Left cardiac atrium (tissue), 4 donors: Measurements from ENCODE around the gene NAB2. TPM values are rescaled to one million over a fixed set of nuclear protein-coding genes. Genes with fewer than 3 reads are reported as not detected.
"Not testable (repeated sequence)": the region's sequence is repeated elsewhere in the genome, so short reads cannot be mapped to it uniquely, and the experiment has no call there.

ENCODE experiments used
- ATAC-seq, 2 donors: fragments of 200-7000 bp; cut with Tn5 transposase; one replicate each; pipeline ENCODE4 v1.9.1; 2020; ENCODE audit warnings: mild to moderate bottlenecking in 2 of 2, moderate library complexity in 2 of 2
- DNase-seq: peaks from one replicate; pipeline ENCODE4 v3.0.0-alpha.2; 2020
- intact Hi-C, 2 donors: fragments of 100-400 bp; cut with DNase I; formaldehyde crosslinking; loops; one replicate each; pipeline versions ENCODE4 v1.14.1 to v1.15.1; 2022 to 2023
- total RNA-seq, 2 donors: library from RNA; stranded (reverse); fragmentation: NEBNext Ultra II Directional; extraction: Animal tissue kit (Norgen Biotek cat#: 25700); gene quantifications; one replicate each; pipeline ENCODE4 v1.2.1, GENCODE V29; 2021
- donor health status: DM: no; HTN: yes; CAD: no.
- donor health status: DM: no; HTN: yes; CAD: no; lungs with severe emphysema.
- donor health status: DM: yes; HTN: yes; CAD: no.
- donor health status: Dilated cardiomyopathy.

Gene NAB2
- total RNA-seq, 2 donors from 2014 or later: 11.1 to 17.1 TPM

DNA sequence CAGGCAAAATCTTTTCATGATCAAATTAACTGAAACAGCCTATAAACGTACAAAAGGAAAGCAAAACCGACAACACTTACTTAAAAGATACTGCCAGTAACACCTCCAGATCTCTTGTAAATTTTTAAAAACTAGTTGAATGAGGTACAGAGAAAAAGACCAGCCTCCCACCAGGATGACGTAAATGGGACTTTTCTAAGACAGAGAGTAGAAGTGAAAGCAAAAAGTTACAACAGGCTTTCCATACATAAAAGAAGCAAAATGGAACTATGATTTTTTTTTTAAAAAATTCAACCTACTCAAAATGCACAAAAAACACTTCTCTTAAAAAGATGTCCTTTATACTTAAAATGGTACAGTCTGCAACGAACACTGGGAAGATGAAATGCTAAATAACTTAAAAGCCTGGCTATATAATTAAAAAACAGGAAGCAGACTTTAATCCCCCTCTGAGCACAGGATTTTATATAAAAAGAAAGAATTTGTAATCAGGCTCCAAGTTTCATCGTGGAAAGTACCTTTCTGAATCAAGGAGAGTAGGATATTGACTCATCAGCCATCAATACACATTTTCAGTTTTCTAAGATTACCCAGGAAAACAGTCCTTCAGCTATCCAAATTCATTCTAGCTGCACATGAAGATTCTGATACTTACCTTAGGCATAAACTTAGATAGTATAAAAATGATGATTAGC, 24.8 kb upstream of the NAB2 start:
- intact Hi-C loops: loop anchor here (5.0 to 10.0 kb wide), 3 partner anchors 52 to 307 kb away; no protein-coding TSS in a partner anchor
- ATAC-seq (no peak), DNase-seq (no peak)

DNA sequence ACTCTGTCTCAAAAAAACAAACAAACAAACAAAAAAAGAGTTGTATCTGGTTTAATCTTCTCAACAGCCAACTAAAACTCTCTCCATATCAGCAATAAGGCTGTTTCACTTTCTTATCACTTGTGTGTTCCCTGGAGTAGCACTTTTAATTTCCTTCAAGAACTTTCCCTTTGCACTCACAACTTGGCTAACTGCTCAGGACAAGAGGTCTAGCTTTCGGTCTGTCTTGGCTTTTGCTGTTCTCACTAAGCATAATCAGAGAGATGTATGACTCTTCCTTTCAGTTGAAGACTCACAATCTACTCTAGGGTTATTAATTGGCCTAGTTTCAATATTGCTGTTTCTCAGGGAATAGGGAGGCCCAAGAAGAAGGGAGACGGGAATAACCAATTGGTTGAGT, 22.7 kb upstream of the NAB2 start:
- no peak for ATAC-seq
- DNase-seq: no peak
- intact Hi-C loops: loop anchor here (5.0 to 10.0 kb wide), 2 partner anchors 109 to 116 kb away; no protein-coding TSS in a partner anchor

DNA sequence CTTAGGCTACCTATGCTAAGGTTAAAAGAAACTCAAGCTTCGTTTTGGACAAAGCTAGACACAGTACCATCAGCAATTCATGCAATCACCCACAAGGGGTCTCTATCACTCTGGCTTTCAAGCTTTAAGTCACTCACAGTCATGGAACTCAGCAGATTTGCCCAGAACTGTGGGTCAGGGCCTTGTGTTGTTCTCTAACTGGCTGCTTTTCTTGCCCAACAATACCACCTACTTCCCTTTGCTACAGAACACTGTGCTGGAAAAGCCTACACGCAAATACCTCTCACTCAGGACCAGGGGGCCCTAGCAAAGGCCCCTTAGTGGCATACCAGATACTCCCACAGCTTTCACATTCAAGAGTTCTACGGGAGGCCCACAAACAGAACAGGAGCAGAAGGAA, 19.4 kb upstream of the NAB2 start:
- ATAC-seq: peak; percentile 94 to 95
- peak; percentile 54 for DNase-seq
- intact Hi-C loops: loop anchor here (1.0 to 10.0 kb wide), 3 partner anchors 43 to 113 kb away; no protein-coding TSS in a partner anchor

DNA sequence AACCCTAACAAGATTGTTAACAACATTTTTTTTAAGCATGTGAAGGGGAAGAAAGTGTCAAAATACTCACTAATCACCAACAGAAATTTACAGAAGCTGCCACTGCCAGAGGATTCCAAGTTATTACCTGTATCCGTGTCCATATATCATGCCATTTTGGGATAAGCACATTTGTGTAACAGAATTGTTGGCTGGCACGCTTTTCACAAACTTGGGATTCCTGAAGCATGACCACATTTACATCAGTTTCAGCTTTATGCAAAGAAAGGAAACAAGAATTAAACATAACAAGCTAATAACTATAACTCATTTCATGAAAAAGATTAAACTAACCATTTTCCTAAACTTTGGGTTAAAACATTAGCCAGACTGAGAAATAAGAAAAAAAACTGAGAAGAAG, 16.3 kb upstream of the NAB2 start:
- intact Hi-C loops: no loop called here

DNA sequence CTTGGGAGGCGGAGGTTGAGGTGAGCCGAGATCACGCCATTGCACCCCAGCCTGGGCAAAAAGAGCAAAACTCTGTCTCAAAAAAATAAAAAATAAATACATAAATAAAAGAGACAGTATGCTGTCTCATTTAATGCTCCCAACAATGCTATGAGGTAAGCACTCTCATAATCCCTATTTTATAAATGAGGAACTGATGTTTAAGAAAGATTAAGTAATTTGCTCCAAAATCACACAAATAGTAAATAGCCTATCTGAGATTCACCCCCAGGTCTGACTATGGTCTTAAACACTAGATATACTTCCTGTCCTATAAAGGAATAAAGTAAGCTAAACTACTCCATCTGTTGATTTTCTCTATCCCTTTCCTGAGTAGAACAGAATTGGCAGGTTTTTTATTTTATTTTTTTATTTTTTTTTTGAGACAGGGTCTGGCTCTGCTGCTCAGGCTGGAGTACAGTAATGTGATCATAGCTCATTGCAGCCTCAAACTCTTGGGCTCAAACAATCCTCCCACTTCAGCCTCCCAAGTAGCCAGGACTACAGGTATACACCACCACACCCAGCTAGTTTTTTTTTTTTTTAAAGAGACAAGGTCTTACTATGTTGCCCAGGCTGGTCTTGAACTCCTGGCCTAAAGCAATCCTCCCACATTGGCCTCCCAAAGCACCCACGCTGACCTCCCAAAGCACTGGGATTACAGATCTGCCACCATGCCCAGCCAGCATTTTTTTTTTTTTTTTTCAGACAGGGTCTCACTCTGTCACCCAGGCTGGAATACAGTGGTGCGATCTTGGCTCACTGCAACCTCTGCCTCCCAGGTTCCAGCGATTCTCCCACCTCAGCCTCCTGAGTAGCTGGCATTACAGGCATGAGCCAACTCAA, 15.1 kb upstream of the NAB2 start:
- intact Hi-C loops, ATAC-seq, DNase-seq: not testable (repeated sequence)

More for the DNA sequence above, 16.3 kb upstream of the NAB2 start:
- ATAC-seq: no peak
- no peak for DNase-seq

DNA sequence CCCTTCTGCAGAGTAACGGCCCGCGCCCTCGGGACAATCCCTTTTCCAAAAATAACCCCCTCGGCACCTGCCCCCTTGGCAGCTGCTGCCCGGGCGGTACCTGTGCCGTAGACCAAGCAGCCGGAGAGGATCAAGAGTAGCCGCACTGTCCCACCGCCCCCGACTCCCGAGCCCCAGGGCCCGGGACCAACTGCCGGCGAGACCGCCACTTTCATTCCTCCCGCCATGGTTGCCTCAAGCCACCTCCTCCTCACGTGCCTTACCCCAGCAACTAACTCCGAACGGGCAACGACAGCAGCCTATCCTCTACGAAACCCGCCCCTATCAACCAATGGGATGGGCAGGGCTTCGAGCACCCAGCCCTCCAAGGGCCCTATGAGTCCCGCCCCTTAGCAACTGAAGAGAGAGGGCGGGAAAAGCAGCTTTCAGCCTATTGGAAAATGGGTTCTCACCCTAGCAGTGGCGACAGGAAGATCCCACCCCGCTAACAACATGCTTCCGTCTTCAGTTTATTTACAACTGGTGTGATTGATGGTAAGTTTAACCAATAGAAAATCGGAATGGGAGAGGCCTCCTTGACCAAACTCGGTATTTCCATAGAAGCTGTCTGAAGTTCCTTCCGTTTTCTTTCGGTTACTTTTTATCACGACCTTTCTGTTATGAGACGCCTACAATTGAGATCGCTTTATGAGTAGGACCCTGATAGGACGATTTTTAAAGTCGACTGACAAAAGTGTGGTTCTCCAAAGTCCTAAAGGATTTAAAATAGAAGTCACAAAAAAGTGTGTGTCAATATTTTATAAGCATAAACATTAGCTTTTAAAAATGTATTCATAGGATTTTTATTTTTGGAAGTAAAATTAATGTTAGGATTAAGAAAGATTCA, 10.2 kb upstream of the NAB2 start, which contains the start of gene NEMP1:
NEMP1 (minus strand) TSS at position 273 of the 886 bp plus-strand sequence; CDS start at position 227, 46 bp downstream.
- ATAC-seq (peak; percentile 100), DNase-seq (peak; percentile 96)
- intact Hi-C loops: no loop called here

DNA sequence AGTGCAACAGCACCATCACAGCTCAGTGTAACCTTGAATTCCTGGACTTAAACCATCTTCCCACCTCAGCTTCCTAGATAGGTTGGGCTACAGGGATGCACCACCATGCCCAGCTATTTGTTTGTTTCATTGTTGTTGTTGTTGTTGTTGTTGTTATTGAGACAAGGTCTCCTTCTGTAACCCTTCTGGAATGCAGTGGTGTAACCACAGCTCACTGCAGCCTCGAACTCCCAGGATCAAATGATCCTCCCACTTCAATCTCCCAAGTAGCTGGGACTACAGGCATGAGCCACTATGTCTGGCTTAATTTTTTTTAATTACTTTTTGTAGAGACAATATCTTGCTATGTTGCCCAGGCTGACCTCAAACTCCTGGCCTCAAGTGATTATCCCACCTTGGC, 9.1 kb upstream of the NAB2 start:
- ATAC-seq: no peak
- no peak for DNase-seq
- intact Hi-C loops: no loop called here

DNA sequence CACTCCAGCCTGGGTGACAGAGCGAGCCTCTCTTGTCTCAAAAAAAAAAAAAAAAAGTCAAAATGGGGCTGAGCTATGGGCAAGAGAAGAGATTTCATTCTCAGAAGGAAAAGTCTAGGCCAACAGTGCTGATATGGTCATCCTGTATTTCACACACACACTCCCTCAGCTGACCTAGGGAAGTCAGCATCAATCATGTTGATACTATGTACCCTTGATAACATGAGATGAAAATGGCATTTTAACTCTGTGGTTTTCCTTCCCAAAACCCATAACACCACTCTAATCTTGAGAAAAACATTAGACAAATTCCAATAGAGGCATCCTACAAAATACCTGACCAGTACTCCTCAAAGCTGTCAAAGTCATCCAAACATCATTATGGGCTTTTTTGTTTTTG, 8.1 kb upstream of the NAB2 start:
- DNase-seq: no peak
- intact Hi-C loops: no loop called here
- ATAC-seq: no peak

DNA sequence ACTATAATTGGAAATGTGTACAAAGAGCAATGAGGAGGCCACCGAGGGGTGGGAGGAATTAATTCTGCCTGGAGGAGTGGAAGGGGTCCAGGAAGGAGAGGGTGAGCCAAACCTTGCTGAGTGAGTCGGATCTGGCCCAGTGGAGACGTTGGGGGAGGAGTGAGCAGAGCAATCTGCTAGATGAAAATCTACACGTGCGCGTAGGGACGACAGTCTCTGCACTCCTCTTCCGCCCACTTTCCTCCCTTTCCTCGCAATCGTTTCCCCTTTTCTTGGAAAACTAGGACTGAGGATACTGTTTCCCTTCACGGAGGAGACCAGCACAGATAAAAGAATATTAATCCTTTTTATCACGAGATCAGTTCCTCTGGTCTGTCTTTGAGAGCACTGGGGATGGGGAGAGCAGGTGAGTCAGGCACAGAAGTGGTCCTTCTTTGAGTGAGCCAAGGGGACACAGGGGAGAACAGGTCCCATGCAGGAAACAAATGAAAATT, 2.9 kb upstream of the NAB2 start:
- DNase-seq (peak; percentile 63), ATAC-seq (no peak)
- intact Hi-C loops: no loop called here

DNA sequence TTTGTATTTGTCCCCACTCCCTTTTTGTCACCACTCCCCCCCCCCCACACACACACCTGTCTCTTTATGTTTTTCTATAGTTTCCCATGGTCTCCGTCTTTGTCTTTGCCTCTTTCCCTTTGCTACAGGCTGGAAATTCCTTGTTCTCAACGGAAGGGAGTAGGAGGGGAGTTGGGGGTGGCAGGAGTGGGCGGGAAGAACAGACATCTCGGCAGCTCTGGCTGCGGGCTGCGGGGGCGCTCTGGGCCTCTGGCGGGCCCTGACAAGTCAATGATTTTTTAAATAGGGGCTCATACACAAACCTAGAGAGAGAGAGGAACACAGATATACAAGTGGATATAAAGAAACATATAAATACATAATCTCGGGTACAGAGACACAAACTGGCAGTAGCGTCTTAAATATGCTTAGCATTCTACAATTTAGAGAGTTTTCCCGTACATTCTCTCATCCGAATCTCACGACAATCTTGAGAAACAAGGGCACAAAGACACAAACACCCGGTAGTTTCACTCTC, 2.4 kb upstream of the NAB2 start:
- intact Hi-C loops: no loop called here
- peak; percentile 6 to 17 for ATAC-seq
- DNase-seq: peak; percentile 82

DNA sequence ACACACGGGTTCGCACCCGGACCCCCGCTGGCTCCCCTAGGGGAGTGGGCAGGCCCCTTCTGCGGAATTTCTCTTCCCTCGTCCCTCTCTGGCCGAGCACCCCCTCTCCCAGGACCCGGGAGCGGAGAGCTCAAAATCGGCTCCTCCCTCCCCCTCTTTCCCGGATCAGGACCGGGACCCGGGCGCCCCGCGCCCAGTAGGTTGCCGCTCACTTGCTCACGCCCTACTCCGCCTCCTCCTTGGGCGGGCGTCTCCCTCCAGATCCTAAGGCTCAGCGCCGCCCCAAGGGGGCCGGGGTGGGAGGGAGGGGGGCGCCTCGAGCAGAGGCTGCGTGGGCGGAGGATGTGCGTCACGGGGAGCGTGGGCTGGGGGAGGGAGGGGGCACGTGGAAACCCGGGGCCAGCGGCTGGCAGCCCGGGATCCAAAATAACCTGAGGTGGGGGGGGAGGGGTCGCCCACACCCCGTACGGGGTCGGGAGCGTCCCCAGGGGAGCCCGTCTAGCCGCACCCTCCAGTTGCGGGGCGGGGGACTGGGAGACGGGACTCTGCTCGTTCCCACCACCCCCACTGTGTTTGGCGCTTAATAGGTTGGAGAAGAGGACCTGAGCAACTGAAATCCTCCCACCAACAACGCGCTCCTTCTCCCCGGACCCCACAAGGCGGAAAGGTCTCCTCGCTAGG, 1.8 kb upstream of the NAB2 start:
- intact Hi-C loops: no loop called here
- ATAC-seq (peak; percentile 62 to 75), DNase-seq (peak; percentile 96)

DNA sequence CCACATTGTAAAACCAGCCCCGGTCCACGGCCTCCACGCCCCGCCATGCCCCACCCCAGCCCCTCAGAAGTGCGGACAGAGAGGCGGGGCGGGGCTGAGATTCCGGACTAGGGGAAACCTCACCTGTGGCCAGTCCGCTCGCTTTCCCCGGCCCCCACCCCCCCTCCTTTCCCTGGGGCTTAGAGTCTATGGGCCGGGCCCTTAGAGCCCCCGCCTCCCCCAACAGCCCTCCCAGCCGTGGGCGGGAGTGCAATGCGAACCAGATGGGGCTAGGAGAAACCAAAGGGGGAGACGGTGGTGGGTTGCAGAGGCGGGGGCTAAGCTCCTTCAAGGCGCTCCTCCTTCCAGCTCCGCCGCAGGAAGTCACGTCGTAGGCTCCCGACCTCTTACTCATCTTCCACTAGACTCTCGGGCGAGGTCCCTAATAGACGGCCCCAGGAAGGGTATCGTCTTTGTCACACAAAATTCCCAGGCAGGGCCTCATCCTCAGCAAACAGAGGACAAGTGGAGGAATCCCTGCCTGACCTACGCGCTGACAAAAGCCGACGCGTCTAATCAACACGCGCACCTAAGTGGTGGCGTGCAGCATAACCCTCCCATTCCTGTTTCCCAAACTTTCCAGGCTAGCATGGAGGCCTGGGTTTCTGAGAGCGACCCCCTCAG, 1.1 kb upstream of the NAB2 start:
- peak; percentile 90 for DNase-seq
- peak; percentile 58 to 63 for ATAC-seq
- intact Hi-C loops: loop anchor here in 1 of 2 donors (2.0 kb wide), 1 partner anchor 23 kb away; the partner anchor contains the start of gene STAT6

DNA sequence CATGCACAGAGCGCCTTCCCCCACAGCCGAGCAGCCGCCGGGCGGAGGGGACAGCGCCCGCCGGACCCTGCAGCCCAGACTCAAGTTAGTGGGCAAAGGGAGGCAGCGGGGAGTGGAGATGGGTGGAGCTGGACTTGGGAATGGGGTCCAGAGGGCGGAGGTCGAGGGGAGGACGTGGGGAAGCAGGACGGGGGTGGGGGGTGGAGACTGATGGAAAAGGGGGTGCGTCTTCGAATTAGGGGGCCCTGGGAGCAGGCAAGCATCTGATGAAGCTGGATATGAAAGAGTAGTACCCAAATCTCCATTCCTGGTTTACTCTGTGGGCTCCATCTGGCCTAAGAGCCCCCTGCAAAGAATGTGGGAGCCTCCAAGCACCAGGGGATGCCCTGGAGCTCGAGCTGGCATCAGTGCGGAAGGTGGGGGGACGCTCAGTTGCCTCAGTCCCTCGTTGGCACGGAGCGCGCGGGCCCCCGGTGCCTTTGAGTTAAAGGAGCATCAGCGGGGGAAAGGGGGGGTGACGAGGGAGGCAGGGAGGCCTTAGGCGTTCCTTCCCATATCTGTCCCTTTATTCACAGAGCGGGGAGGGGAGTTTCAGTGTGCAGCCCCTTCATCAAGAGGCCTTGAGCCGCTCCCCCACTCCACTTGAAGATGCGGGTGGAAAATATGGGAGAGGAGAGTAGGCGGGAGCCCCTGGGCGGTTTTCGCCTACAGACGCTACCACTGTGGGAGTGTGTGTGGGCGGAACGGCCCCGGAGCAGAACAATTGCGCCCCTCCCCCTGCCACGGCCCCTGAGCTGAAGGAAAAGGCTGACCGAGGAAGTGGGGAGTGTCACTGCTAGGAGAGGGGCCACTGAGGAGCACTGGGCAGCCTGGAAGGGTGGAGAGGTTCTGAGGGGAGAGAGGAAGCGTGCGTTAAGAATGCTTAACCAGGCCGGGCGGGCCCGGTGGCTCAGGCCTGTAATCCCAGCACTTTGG, 644 bp downstream of the NAB2 start:
- intact Hi-C loops: loop anchor here in 1 of 2 donors (2.0 kb wide), 1 partner anchor 21 kb away; the partner anchor contains the start of gene STAT6
- ATAC-seq (peak in 1 of 2 donors; percentile 4), DNase-seq (peak; percentile 90)

DNA sequence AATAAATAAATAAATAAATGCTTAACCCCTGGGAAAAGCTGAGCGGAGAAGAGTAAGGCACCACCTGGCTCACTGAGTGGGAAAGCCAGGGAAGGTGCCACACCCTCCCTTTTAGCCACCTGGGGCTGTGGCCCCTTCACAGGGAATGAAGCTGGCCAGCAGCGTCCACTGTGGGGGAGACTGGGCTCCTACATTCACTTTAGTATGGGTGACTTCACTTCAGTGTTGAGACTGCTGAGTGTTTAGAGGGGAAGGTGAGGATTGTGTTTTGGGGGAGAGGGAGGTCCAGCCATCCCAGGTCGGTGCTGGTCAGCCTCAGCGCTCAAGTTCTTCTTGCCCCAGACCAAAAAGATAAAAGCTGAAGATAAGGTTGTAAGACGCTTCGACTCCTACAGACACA, 1.6 kb downstream of the NAB2 start:
- DNase-seq: no peak
- intact Hi-C loops: no loop called here
- ATAC-seq: no peak

DNA sequence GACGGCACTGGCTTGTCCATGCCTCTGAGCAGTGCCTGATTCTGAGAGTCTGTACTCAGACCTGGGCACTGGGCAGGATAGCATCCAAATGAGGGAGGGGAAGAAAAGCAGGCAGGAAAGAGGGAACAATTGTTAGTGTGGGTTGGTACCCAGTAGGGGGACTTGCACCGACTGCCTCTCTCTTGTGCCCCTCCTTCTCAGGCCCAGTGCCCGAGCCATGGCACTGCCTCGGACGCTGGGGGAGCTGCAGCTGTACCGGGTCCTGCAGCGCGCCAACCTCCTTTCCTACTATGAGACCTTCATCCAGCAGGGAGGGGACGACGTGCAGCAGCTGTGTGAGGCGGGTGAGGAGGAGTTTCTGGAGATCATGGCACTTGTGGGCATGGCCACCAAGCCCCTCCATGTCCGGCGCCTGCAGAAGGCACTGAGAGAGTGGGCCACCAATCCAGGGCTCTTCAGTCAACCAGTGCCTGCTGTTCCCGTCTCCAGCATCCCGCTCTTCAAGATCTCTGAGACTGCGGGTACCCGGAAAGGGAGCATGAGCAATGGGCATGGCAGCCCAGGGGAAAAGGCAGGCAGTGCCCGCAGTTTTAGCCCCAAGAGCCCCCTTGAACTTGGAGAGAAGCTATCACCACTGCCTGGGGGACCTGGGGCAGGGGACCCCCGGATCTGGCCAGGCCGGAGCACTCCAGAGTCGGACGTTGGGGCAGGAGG, 2.2 kb downstream of the NAB2 start:
- DNase-seq (no peak), ATAC-seq (no peak)
- intact Hi-C loops: no loop called here
